Panc1 (cell line): ENCODE results near the gene RNF149.

Experiments used
- CTCF ChIP-seq: fragments of 450-650 bp; IDR thresholded peaks from 2 replicates; pipeline ENCODE4 v1.5.1; 2017; ENCODE audit warnings: mild to moderate bottlenecking
- POLR2AphosphoS5 ChIP-seq: IDR thresholded peaks from 2 replicates; pipeline ENCODE4 v1.6.1; 2012; ENCODE audit warnings: mild to moderate bottlenecking, low read depth, low read length, moderate library complexity
- SIN3A ChIP-seq: IDR thresholded peaks from 2 replicates; pipeline ENCODE4 v1.6.1; 2012; ENCODE audit warnings: low read depth, mild to moderate bottlenecking, low read length, moderate library complexity, borderline replicate concordance; ENCODE audit not compliant: insufficient read depth

DNA sequence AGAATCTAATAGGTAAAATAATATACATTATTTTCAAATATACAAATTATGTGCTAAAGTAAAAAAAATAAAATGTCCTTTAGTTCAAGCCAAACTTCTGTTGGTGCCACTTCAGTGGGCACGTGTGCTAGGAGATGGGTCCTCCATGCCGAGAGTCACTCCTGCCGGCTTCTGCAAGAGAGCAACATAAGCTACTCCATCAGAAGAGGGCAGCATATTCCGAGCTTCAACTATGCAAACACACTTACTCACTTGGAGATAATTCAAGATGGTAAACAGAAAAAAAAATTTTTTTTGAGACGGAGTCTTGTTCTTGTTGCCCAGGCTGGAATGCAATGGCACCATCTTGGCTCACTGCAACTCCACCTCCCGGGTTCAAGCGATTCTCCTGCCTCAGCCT lies 31.4 kb downstream of the RNF149 start:
- peak; percentile 40; the same call in 1 of the 2 replicates for TF ChIP-seq CTCF
- TF ChIP-seq POLR2AphosphoS5: no peak
- no peak for TF ChIP-seq SIN3A
